HG03280 (cell line): ENCODE measurements around the gene ANAPC4.

Source experiments
- ATAC-seq: cut with Tn5 transposase; IDR thresholded peaks from one replicate; pipeline ENCODE4 v1.9.1; 2021; ENCODE audit warnings: mild to moderate bottlenecking, moderate library complexity; ENCODE audit not compliant: unreplicated experiment

Gene ANAPC4

DNA sequence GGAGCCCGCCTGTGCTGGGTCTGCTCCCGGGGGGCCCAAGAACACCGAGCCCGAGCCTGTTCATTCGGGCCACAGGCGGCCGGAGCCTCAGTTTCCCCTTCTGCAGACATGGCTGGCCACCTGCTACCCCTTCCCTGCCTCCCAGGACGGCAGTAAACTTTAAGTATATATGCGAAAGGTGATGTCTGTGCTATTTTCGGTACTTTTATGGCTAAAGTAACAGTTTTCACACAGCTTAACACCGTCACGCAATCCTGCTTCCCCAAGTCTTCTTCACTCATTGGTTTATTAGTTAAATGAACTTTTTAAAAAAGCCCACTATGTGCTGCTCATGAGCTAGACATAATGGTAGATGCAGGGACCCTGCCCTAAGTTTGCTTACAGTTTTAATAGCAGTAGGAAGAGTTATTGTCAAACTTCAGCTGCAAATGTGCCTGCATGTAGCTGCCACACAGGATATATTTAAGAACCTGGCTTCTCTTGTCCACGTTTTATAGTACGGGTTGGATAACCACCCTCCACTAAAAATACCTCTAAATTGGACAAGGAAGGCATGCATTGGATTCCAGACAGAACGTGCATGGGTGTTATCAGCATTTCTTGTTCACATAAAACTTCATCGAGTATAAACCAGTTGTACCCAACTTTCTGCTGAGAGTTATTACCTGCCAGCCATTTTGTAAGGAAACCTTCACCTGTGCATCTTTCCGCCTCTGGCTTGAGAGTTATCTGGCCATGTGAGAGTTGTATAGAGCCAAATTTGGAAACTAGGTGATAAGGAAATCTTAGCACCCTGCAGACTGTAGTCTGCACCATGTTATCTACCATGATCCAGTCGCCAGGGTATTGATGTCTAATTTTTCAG, 741 bp downstream of the ANAPC4 start:
- no peak for ATAC-seq

DNA sequence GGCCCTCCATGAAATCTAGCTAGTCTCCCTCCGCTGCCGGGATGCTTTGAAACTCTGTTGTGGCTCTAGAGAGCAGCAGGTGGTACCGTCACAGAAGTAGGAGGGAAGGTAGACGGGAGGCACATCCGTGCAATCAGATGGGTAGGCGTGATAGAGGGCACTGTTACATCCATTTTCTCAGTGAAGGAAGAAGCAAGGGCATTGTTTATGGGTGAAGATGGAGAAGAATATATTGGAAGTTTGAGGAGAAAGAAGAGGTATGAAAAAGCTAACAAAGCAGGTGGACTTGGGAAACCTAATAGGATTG, 1.3 kb downstream of the ANAPC4 start:
- no peak for ATAC-seq

DNA sequence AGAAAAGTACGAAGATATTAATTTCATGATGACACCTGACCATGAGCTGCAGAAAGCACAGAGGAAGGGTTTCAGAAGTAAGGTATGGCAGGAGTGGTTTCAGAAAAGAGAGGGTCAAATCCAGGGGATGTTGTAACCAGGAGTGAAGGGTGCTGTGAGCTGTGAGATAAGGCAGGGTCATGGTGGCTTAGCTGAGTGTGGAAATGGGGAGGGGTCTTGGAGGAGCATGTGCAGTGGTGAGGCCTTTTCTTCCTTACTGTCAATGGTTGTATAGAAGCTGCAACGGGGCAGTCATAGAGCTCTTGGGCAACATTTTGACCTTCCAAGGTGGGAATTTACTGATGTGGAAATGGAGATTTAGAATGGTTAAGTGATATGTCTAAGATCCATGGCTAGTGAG, 2.5 kb downstream of the ANAPC4 start:
- no peak for ATAC-seq

DNA sequence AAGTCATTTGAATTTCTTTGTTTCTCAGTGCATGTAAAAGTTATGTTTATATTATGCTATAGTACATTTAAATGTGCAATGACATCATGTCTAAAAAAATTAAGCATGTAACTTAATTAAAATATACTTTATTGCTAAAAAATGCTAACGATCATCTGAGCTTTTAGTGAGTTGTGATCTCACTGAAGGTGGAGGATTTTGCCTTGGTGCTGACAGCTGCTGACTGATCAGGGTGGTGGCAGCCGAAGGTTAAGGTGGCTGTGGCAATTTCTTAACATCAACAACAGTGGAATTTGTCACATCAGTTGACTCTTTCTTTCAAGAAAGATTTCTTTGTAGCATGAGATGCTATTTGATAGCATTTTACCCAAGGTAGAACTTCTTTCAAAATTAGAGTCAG, 6.6 kb downstream of the ANAPC4 start:
- no peak for ATAC-seq

DNA sequence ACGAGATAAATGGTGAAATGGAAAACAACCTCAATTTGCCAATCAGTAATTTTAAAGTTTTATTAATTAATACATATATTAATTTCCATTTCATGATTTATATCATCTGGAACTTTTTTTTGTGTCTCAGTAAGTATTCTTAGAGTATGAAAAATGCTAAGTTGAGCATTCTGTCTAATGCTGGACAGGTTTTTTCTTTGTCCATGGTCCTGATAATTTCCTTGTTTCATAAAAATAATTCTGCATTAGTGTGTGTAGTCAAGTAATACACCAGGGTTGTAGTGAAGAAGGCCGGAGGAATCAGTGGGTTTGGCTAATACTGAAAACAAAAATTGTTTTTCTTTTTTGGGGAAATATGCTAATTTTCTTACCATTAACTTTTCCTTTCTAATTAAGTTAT, 9.9 kb downstream of the ANAPC4 start:
- ATAC-seq: no peak

DNA sequence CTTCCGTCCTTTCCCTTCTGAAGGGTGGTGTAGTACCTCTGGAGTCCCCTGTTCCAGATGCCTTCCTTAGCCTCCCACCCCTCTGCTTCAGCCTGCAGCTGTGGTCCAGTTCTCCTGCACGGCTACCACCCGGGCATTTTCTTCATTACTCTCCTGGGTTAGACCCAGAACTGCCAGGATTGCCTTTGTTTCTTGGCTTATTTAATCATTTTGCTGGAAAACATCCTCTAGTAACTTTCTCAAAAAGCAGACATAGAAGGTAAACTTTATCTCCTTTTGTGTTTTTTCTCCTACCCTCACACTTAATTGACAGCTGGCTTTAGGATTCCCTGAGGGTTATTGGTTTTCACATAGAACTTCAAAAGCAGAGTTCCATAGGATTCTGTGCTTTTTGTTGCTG, 20.2 kb downstream of the ANAPC4 start:
- no peak for ATAC-seq

DNA sequence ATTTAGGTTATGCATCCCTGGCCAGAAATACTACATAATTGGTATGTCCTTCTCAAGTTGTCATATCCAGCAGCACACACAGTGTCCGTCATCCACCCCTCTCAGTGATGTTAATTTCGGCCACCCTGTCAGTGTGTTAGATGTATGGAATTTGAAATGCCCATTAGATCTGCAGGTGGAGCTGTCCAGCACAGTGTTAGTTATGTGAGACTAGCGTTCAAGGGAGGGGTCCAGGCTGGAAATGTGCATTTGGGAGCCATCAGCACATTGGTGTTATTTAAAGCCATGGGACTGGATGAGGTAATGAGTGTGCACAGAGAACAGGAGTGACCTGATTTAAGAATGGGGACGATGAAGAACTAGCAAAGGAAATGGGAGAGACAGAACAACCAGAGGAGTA, 22.4 kb downstream of the ANAPC4 start:
- ATAC-seq: no peak

DNA sequence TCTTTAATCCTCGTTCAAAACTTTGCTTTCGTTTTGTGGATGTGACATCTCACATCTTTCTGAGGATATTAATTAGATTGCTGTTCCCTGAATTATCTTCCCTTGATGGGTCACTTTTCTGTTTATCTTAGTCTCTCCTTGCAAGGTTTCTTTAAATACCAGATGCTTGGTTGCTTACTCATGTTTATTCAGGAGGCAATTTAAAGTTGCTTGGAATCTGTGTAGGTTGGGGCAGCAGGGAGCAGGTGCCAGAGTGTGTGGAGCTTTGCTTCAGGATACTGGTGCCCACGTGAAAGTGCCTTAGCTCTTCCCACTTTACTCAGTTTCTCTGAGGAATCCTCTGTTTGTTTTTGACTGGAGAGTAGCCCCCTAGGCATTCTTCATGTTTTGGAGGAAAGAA, 24.0 kb downstream of the ANAPC4 start:
- ATAC-seq: no peak

DNA sequence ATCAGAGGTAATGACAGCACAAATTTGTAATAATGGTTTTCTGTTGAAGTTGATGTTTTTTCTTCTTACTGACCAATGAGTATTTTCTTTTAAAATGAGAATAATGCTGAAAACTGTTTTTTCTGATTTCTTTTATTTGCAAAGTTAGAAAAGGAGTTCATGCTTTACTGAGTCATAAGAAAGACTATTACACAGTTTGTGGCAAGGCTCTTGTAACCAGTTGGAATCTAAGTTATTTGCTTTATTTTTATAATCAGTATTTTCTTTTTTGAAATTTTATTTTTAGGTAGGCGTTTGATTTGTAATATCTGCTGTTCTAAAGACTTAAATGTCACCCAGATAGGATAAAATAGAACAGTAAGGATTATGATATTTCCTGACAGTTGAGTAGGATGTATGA, 25.5 kb downstream of the ANAPC4 start:
- ATAC-seq: no peak

DNA sequence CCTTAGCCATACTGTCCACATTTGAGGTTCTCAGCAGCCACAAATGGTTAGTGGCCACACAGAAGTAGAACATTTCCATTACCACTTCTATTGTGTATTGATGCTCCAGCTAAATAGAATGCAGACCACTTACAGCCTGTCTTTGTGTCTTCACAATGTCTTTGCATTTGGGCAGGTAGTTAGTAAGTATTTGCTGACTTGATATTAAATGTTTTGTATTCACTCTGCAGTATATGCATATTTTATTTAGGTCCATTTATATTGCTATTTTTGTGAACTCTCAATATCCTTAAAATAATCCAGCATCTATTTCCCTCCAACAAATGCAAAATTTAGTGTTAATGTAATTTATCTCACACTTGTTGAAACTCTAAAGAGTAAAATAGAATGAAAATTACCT, 26.6 kb downstream of the ANAPC4 start:
- ATAC-seq: no peak

DNA sequence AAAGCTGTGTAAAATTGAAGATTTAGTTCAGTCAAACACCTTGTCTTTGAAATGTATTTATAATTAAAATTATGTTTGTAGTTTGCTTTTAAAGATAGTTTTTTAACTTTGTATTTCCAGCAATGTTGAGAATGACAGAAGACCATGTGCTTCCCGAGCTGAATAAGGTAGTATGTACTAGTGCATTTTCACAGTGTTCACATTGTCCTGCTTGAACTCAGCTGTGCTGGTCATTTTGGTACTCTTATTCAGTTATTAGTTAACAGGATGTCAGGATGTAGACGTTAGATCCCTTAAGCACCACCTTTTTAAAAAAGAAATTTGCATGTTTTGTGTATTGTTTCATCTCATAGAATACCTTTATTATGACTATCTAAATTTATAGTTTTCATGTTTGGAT, 28.4 kb downstream of the ANAPC4 start:
- no peak for ATAC-seq

DNA sequence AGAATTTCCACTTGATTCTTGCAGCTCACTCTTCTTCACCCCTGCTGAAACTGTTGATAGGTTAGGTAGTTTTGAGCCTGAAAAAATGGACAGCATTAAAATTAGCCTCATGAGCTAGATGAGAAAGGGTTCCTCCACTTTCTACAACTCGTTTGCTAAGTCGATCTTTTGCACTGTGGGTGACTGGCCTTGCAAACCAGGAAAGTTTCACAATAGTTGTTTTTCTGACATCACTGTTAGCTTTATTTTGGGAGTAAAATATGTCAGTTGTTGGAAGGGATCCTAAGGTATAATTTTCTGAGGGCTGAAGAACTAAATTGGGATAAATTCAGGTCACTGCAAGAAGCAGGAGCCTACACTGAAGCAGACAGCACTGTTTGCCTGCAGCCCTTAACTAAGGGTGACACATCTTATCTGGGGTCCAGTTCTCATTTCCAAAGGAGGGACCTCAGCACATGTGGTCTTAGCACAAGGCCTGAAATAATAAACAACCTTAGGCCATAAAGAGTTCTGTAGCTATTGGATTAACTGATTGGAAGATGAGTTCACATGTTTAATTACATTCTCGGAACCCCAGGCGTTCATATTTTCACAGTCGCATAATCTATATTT, 29.1 kb downstream of the ANAPC4 start:
- ATAC-seq: no peak

DNA sequence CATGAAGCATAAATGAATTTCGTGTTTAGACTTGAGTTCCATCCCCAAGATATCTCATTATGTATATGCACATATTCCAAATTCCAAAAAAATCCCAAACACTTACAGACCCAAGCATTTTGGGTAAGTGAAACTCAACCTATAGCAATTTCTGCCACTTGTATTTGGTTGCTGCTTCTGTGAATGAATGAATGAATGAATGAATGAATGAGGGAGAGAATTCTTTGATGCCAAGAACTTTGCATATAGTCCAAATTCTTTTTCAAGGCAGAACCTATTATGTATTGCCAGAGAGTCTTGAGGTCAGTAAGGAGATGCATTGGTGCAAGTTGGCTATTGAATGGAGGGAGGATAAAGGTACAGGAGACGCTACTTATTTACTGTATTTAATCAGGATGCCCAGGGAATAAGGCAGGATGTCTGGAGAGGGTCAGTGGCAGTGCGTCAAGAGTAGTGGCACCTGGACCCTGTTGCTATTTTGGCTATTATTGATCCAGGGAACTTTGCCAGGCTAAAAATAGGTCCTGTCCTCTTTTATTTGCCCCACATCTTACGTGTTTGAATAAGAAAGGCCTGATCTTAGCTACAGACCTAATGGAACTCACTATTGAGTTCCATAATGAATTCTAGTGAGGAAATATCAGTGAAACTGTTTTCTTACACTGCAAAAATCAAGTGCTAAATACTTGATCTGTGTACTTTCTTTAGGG, 33.9 kb downstream of the ANAPC4 start:
- ATAC-seq: no peak

DNA sequence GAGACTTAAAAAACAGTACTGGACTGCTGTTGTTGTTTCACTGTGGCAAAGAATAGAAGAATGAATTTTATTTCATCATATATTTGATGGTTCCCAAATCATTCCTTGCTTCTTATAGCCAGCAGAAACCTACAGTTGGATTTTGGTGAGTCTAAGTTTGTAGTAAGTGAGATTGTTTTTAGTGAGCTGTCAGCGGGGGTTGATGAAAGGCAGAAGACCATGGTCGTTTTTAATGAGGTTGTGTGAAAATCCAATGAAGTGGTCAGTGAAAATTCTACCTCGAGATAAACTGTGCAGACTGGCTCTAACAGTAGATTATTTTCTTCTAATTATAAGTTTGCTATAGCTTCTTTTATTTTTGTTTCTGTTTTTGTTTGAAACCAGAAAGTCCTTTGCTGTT, 36.2 kb downstream of the ANAPC4 start:
- ATAC-seq: no peak

DNA sequence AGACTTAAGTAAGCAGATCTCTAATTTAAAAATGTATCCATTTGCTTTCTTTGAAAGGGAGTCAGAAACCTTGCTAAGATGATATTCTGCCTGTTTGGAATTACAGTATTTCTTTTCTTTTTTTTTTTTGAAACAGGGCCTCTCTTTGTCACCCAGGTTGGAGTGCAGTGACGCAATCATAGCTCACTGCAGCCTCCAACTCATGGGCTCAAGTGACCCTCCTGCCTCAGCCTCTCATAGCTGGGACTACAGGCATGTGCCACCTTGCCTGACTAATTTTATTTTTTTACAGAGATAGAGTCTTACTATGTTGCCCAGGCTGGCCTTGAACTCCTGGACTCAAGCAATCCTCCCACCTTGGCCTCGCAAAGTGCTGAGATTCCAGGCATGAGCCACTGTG, 40.0 kb downstream of the ANAPC4 start:
- no peak for ATAC-seq

DNA sequence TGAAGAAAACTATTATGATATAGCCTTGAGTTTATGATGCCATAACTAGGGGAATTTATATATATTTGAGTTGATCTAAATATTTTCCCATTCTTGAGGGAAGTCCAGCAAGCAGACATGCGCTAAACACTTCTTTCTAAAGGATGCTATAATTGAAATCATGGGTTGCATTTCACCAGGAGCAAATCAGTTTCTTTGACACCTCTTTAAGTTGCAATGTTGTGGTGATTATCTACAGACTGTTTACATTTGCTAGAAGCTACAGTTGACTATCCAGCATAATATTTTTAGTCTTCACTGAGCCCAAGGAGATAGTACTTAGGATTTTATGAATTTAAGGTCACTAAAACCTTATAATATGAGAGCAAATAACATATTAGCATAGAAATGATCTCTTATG, 43.9 kb downstream of the ANAPC4 start:
- no peak for ATAC-seq

DNA sequence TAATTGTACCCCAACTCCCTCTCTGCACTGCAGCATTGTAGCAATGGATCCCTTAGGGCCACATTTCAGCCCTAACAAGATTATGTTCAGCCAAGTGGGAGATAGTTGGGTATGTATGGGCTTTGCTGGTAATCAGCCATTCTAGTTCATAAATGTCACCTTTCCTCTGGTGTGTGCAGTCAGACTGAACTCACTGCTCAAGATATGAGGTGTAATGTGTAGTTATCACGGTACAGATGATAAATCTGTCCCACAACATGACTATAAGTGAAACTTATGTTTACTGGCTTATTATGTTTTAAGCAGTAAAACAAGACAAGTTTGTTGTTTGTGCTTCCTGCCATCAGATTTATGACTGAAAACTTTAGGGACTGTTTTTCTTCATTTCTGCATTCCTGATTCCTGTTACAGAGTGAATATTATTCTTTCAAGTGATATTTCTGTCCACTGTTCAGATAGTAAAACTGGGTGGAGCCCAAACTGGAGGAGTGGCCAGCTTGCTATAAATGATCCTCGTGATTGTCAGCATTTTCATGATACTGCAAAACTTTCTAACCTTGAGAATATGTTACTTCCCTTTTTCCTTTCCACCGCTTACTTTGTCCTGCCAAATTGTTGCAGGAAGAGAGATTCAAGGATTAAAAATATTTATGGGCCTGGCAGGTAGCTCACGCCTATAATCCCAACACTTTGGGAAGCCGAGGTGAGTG, 44.9 kb downstream of the ANAPC4 start:
- ATAC-seq: no peak

DNA sequence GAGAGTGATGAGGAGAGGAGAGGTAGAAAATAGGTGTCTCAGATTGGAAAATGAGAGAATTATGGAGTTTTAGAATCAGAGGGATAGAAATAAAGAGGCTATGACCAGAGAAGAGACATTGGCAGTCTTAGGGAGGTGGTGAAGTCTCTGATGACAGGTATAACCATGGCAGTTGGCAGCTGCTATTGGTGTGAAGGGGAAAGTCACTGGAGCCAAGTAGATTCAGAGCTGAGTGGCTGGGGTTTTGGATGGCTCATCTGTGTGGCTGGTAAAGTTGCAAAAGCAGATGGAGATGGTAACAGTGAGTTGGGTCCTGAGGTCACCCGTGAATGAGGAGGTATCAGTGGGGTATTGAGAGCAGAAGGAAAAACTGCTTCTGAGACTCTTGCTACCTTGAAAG, 46.5 kb downstream of the ANAPC4 start:
- no peak for ATAC-seq

DNA sequence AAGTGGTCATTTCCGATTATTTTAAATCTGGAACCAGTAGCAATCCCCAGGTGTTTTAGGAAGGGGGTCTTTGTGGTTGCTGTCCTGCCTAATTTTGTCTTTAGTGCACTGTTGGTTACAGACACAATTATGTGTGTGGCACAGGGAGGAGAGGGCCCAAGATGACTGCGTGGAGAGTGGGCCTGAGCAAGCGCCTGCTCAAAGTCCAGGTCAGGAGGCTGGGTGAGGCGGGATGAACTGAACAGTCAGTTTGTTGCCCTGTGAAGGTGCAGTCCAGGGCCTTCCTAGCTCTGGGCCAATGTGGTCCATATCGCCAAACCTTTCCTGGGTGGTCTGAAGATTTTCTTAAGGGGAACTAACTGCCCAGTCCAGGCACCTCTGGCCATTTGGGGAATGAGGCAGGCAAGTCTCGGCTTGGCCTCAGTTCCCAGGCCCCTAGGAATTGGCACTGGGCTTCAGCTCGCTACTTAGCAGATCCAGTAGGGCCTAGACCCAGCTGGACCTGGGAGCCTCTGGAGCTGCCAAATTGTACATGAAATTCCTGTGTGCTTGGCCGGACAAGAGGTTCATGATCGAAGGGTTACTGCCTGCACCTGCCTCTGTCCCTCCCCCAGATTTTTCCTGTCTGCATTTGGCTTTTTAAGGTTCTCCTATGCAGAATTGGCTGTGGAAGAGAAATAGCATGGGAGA, 47.6 kb downstream of the ANAPC4 start:
- ATAC-seq: no peak

DNA sequence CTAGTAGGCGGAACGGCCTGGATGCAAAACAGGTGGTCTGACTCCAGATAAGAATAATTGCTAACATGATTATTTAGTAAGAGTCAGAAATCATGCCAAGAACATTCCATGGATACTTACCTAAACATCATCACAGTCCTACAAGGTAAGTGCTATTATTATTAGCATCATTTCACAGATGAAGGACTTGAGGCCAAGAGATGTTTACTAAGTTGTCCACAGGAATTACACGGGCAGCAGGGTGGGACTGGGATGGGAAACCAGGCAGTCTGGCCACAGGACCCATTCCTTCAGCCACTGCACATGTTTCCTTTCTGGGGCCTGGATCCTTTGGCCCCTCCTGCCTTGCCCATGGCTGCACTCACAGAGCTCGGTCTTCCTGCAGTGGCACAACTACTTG, 48.3 kb downstream of the ANAPC4 start:
- ATAC-seq: no peak

DNA sequence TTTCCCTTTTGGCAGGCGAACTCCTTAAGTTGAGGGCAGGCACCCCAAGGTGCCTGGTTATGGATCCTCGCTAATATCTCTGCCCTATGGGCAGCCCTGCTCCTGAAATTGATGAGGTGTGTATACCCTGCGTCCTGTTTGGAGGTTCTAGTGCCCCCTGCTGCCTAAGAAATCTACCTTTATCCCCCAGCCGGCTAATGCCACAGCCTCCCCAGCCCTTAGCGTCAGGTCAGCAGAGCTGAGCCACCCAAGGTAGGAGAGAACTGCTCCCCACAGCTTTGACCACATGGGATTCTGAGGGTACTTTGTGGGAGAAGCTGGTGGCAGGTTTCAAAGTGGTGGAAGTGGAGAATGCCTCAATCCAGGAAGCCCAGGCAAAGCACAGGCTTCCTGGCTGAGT, 50.8 kb downstream of the ANAPC4 start:
- ATAC-seq: no peak
